NT2/D1 (cell line): Measurements from ENCODE around the gene KCNC4.

Experiments
- DNase-seq: peaks from one replicate; pipeline ENCODE4 v3.0.0-alpha.2; 2011; ENCODE audit warnings: low read depth, low spot score
- H3K27me3 ChIP-seq: 2 replicates; pipeline ENCODE4 v1.6.0; 2011; ENCODE audit warnings: mild to moderate bottlenecking; ENCODE audit not compliant: insufficient read length, insufficient read depth
- H3K36me3 ChIP-seq: 2 replicates; pipeline ENCODE4 v1.6.1; 2011; ENCODE audit warnings: mild to moderate bottlenecking, low read length, mixed read lengths; ENCODE audit not compliant: insufficient read depth, insufficient read length
- H3K4me1 ChIP-seq: 2 replicates; pipeline ENCODE4 v1.5.1; 2011; ENCODE audit not compliant: insufficient read depth, insufficient read length
- H3K4me3 ChIP-seq: 2 replicates; pipeline ENCODE4 v1.5.1; 2011; ENCODE audit warnings: low read depth; ENCODE audit not compliant: insufficient read length
- H3K9ac ChIP-seq: 2 replicates; pipeline ENCODE4 v1.6.0; 2011; ENCODE audit warnings: low read depth; ENCODE audit not compliant: insufficient read length
- H3K9me3 ChIP-seq: 2 replicates; pipeline ENCODE4 v1.5.1; 2011; ENCODE audit warnings: mild to moderate bottlenecking, low read length; ENCODE audit not compliant: insufficient read depth
- SUZ12 ChIP-seq: IDR thresholded peaks from 2 replicates; pipeline ENCODE4 v1.6.1; 2011; ENCODE audit not compliant: insufficient read length, insufficient read depth; ENCODE audit errors: extremely low read depth
- YY1 ChIP-seq: IDR thresholded peaks from 2 replicates; pipeline ENCODE4 v1.6.1; 2011; ENCODE audit not compliant: insufficient read length, insufficient read depth
- ZNF274 ChIP-seq: IDR thresholded peaks from 2 replicates; pipeline ENCODE4 v1.6.1; 2011; ENCODE audit warnings: mild to moderate bottlenecking, low read depth, low read length

KCNC4 gene

GRCh38 chr1:110235834-110236682 is 25.9 kb downstream of the KCNC4 start:
- H3K27me3 ChIP-seq = no peaks in the 10 kb centered on the region
- H3K9me3 ChIP-seq = peaks cover 19% of the 10 kb centered on the region; the same call in 1 of the 2 replicates
- no peak overlapping the region for H3K4me3 ChIP-seq
- H3K9ac ChIP-seq = no peak overlapping the region
- DNase-seq = no peak
- H3K4me1 ChIP-seq = peaks cover 18% of the 10 kb centered on the region
- H3K36me3 ChIP-seq = peaks cover 19% of the 10 kb centered on the region
- TF ChIP-seq SUZ12 = no peak

DNA sequence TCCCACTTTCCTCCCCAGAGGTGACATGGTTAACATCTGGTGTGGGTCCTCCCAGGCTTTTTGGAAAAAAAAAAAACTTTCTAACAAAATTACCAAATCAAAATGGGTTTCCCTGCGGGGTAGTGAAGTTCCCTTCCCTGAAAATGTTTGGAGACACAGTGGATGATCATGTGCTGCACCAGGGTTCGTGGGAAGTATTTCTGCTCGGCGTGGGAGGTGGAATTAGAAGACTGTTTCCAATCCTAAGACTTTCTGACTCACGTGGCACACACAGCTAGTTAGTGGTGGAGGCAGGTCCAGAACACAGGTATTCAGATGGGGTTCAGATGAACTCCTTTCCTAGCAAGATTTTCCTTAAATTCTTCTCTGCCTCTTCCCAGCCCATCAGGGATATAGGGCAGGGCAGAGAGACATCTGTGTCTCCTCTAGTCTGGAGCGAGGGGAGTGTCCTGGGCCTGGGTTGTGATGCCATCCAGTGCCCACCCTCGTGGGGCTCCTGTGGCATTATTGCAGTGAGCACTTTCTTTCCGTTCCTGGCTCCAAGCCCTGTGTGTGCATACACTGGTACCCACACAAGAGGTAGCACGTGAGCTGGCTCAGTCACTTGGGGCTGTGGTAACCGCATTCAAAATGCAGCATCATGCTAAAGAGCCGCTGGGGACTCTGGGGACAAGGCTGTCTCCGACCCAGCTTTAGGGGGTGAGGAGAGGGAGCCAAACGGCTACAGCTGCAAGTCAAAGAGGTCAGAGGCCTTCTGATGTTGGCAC is 27.5 kb downstream of the KCNC4 start:
- DNase-seq = no peak
- Histone ChIP-seq H3K4me1 (peaks cover 23% of the 10 kb centered on the region), H3K27me3 (no peaks in the 10 kb centered on the region), H3K9ac (no peak overlapping the region), H3K9me3 (peaks cover 8% of the 10 kb centered on the region; the same call in 1 of the 2 replicates), H3K4me3 (no peak overlapping the region), H3K36me3 (peaks cover 7% of the 10 kb centered on the region)
- no peak for TF ChIP-seq ZNF274
- TF ChIP-seq SUZ12 = no peak
- TF ChIP-seq YY1 = no peak

DNA sequence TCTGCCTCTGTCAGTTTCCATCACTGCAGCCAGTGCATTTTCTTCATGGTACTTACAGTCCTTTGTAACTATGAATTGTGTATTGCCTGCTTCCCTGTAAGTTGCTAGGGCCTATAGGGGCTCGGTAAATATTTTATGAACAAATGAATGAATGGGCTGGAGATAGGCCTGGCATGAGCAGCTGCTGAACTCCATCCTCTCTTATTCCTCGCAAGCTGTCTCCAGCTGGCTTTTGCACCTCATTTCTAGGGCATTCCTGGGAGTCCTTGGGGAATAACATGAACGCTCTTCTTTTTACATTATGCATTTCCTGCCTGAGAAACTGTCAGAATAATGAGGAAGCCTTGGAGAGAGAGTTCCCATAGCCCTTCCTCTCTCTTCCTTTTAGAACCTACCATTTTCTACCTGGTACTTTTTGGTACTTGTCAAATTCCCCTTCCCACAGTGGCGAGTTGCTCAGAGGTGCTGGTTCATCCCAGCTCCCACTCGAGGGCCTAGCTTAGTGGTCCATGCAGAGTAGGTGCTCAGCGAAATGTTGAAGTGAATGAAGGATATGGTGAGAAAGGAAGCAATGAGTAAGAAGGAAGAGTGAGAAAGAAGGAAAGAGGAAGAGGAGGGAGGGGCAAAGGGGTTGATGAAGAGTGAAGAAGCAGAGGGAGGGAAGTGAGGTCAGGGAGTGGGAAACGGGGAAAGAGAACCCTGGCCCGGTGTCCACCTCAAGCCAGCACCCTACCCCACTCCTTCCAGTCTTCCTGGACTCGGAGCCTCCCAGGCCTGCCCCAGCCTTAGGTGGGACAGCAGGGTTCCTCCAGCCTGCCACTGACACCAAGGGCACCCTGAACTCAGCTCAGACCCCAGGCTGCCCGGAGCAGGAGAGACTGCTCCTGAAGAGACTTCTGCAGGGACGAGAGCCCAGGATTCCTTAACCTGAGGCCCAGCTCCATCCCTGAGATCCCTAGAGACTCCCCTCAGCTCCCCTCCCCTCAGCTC is 29.6 kb downstream of the KCNC4 start:
- H3K4me3 ChIP-seq = no peak overlapping the region
- DNase-seq = no peak
- H3K36me3 ChIP-seq = no peaks in the 10 kb centered on the region
- no peaks in the 10 kb centered on the region for H3K9me3 ChIP-seq
- H3K9ac ChIP-seq = no peak overlapping the region
- no peak for TF ChIP-seq YY1
- no peak for TF ChIP-seq ZNF274
- TF ChIP-seq SUZ12 = no peak
- H3K27me3 ChIP-seq = peaks cover 6% of the 10 kb centered on the region
- peaks cover 26% of the 10 kb centered on the region for H3K4me1 ChIP-seq

DNA sequence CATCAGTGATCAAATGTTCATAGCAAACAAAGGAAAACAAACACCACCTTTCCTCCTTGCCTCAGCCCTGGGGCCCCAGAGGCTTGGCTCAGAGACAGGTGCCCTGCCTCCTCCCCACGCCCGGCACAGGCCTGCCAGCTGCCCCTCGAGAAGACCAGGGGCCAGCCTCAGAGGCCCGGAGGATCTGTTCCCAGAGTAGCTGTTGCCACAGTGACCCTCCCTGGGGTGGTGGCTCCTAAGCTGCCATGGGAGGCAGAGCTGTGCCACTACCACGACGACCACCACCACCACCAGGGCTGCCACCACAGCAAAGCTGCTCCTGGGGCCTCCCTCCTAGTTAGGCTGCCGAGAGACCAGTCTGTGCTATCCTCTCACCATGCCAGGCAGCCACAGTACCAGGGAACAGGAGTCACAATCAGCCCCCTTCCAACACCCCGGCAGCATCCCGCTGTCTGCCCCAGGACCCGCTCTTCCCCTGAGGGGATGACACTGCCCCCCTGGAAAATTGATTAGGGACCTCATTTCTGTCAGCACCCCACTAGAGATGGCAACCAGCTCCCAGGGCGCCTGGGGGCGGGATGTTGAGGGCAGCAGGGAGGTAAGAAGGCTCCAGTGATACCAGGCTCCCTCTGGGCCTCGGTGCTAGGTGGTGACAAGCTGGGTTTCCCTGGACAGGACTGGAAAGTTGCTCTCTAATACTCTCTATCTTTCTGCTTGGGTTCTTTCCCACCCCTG is 30.5 kb downstream of the KCNC4 start:
- H3K9ac ChIP-seq = no peak overlapping the region
- no peak for DNase-seq
- no peaks in the 10 kb centered on the region for H3K9me3 ChIP-seq
- no peak overlapping the region for H3K4me3 ChIP-seq
- peaks cover 15% of the 10 kb centered on the region for H3K27me3 ChIP-seq
- H3K36me3 ChIP-seq = no peaks in the 10 kb centered on the region
- TF ChIP-seq ZNF274 = no peak
- TF ChIP-seq YY1 = no peak
- TF ChIP-seq SUZ12 = no peak
- H3K4me1 ChIP-seq = peaks cover 22% of the 10 kb centered on the region

GRCh38 chr1:110241516-110241915 is 31.4 kb downstream of the KCNC4 start:
- no peak overlapping the region for H3K9ac ChIP-seq
- peaks cover 20% of the 10 kb centered on the region for H3K27me3 ChIP-seq
- no peaks in the 10 kb centered on the region for H3K36me3 ChIP-seq
- no peaks in the 10 kb centered on the region for H3K9me3 ChIP-seq
- no peak overlapping the region for H3K4me3 ChIP-seq
- DNase-seq = no peak
- H3K4me1 ChIP-seq = peaks cover 19% of the 10 kb centered on the region
- TF ChIP-seq YY1 = no peak
- TF ChIP-seq ZNF274 = no peak
- no peak for TF ChIP-seq SUZ12

DNA sequence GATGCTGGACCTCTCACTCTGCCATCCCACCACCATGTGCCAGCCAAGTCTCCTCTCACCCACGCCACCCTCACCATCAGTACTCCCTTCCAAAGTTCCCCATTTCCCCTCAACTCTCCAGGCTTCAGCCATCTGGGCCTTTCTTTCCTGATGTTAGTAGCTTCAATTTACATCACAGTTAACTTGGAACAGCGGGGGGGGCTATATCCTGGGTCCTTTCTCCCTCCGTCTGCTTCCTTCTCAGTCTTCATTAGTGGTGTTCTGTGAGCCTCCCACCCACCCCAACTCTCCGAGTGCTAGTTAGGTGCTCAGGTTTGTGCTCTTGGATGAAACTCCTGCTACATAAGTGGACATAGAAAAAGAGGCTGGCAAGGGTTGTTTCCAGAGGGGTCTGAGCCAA is 31.9 kb downstream of the KCNC4 start:
- peaks cover 20% of the 10 kb centered on the region for H3K27me3 ChIP-seq
- H3K9me3 ChIP-seq = no peaks in the 10 kb centered on the region
- no peak for DNase-seq
- peaks cover 19% of the 10 kb centered on the region for H3K4me1 ChIP-seq
- TF ChIP-seq YY1 (no peak), SUZ12 (no peak), ZNF274 (no peak)
- no peaks in the 10 kb centered on the region for H3K36me3 ChIP-seq
- no peak overlapping the region for H3K9ac ChIP-seq
- H3K4me3 ChIP-seq = no peak overlapping the region
